Gastrocnemius medialis (tissue), 4 donors: Measurements from ENCODE around the gene NAV1. TPM values are rescaled to one million over a fixed set of nuclear protein-coding genes. Genes with fewer than 3 reads are reported as not detected.

Experiments used
- ATAC-seq, 2 donors: fragments of 150-250 bp; one replicate each; pipeline ENCODE4 v1.9.1; 2016
- DNase-seq, 2 donors: peaks; one replicate each; pipeline ENCODE4 v3.0.0-alpha.2; 2019
- H3K27ac ChIP-seq, 4 donors: fragments of 200-600 bp; sonication (generic); 1 replicate in 1 of 4; 2 replicates in 3 of 4; pipeline ENCODE4 v1.5.1; 2016 to 2018; ENCODE audit warnings: mild to moderate bottlenecking in 2 of 4, moderate library complexity in 1 of 4
- H3K27me3 ChIP-seq, 3 donors: fragments of 200-600 bp; sonication (generic) in 2 of 3; 1 replicate in 1 of 3; 2 replicates in 2 of 3; pipeline versions ENCODE4 v1.5.1 to v1.6.0; 2016 to 2019; ENCODE audit warnings: mild to moderate bottlenecking in 1 of 3, moderate library complexity in 1 of 3
- H3K36me3 ChIP-seq, 2 donors: fragments of 200-600 bp; sonication (generic) in 1 of 2; one replicate each; pipeline ENCODE4 v1.5.1; 2017 to 2018
- H3K4me1 ChIP-seq, 2 donors: fragments of 200-600 bp; sonication (generic) in 1 of 2; one replicate each; pipeline ENCODE4 v1.5.1; 2016 to 2017; ENCODE audit warnings: mild to moderate bottlenecking in 2 of 2
- H3K4me3 ChIP-seq, 4 donors: fragments of 200-600 bp; sonication (generic) in 3 of 4; 1 replicate in 1 of 4; 2 replicates in 3 of 4; pipeline ENCODE4 v1.5.1; 2016 to 2019; ENCODE audit warnings: mild to moderate bottlenecking in 2 of 4
- H3K9me3 ChIP-seq, 3 donors: fragments of 200-600 bp; sonication (generic) in 2 of 3; 1 replicate in 1 of 3; 2 replicates in 2 of 3; pipeline ENCODE4 v1.5.1; 2016 to 2019
- POLR2A ChIP-seq, 2 donors: fragments of 450-650 bp; IDR thresholded peaks; one replicate each; pipeline ENCODE4 v1.6.1; 2017; ENCODE audit warnings: antibody characterized with exemption in 2 of 2, mild to moderate bottlenecking in 2 of 2, moderate library complexity in 2 of 2
- in situ Hi-C, 4 donors: fragments of 200-750 bp; cut with MboI; loops; one replicate each; pipeline versions ENCODE4 v1.15.0 to v1.8.0; 2017; ENCODE audit warnings: low sequenced_read_pairs in 4 of 4
- intact Hi-C: fragments of 100-400 bp; cut with DNase I; formaldehyde crosslinking; loops from one replicate; pipeline ENCODE4 v1.15.1; 2023; ENCODE audit warnings: low total_unique reads
- total RNA-seq, 4 donors: library from RNA; depleted of rRNA; stranded (reverse); fragments of >200 nt; gene quantifications; one replicate each; pipeline versions ENCODE4 v1.1.0 to v1.2.3, GENCODE V29; 2016
- TF ChIP-seq, protein P1 (sequence below), 5 experiments: fragments of 450-650 bp in 3 of 5; fragments of 200-600 bp in 2 of 5; sonication (generic) in 2 of 5; IDR thresholded peaks in 4 of 5; conservative IDR thresholded peaks in 1 of 5; 1 replicate in 4 of 5; 2 replicates in 1 of 5; pipeline ENCODE4 v1.5.1; 2016 to 2019; ENCODE audit warnings: antibody characterized with exemption in 5 of 5, mild to moderate bottlenecking in 3 of 5, moderate library complexity in 3 of 5

The NAV1 gene
- total RNA-seq, 4 donors from 2014 or later, result 4.2 to 9.1 (median 7.1) TPM

DNA sequence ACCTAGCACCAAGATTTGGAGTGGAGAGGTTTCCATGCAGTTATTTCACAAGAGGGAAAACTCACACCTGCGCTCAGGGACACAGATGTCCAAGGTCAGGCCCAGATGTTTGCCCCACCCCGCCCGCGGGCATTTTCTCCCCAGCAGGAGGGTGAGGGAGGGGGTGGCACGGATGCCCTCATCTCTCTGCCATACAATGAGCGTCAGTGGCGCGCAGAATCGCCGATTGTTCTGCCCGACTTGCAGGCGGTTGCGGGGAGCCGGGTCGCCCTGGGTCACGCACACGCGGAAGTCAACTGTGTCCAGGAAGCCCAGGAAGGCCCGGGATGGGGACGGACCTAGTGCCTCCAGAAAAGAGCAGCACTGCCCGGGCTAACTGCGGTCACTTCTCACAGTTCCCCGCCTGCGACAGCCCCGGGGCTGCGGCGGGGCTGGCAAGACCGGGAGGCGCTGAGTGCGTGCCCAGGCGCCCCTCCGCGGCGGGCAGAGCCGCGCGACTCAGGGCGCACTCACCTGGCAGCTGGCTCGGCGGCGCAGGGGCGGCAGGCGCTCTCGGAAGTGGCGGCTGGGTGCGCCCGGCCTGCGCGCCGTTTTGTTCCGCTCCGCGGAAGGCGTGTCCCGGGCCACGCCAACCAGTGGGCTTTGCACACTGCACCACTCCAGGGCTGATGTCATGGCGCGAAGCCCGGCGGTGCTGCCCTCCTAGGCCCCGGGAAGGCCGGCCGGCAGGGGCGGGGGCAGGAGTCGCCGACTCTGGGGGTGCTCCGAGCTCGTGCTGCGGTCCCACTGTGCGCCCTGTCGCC is 32.2 kb upstream of the NAV1 start, which contains the start of gene CSRP1:
TSS of gene CSRP1 (minus strand) at position 567 of the 803 bp plus-strand sequence. CDS start 10,820 bp downstream, outside the sequence.
- ATAC-seq, result peak; percentile 67 to 77
- H3K4me1 ChIP-seq, result peaks cover 16 to 18% of the 10 kb centered on the region in 2 donors
- in situ Hi-C loops, result no loop called here

DNA sequence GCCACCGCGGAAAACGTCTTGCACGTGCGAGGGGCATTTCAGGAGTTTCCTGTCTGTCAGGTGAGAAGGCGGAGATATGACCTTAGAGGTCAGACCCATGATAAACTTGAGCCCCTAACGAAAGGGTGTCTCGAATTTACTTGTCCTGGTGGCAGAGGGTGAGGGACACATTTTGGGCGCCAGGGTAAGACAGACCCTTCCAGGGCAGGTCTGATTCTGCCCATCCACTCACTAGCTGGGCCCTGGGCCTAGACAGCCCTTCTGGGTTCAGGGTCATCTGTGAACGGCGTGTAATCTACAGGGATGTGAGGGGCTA is 31.6 kb upstream of the NAV1 start:
- ATAC-seq (no peak), DNase-seq (no peak)
- Histone ChIP-seq H3K9me3 (no peaks in the 10 kb centered on the region), H3K4me1 (peaks cover 19 to 21% of the 10 kb centered on the region in 2 donors), H3K27me3 (no peaks in the 10 kb centered on the region), H3K4me3 (peak overlapping the region; percentile 56 to 64 (median 62)), H3K27ac (peak overlapping the region; percentile 77 to 81 (median 79)), H3K36me3 (no peaks in the 10 kb centered on the region)
- TF ChIP-seq, protein P1, sequence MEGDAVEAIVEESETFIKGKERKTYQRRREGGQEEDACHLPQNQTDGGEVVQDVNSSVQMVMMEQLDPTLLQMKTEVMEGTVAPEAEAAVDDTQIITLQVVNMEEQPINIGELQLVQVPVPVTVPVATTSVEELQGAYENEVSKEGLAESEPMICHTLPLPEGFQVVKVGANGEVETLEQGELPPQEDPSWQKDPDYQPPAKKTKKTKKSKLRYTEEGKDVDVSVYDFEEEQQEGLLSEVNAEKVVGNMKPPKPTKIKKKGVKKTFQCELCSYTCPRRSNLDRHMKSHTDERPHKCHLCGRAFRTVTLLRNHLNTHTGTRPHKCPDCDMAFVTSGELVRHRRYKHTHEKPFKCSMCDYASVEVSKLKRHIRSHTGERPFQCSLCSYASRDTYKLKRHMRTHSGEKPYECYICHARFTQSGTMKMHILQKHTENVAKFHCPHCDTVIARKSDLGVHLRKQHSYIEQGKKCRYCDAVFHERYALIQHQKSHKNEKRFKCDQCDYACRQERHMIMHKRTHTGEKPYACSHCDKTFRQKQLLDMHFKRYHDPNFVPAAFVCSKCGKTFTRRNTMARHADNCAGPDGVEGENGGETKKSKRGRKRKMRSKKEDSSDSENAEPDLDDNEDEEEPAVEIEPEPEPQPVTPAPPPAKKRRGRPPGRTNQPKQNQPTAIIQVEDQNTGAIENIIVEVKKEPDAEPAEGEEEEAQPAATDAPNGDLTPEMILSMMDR (IDR thresholded peaks at IDR 0.05 in 4 of 5, conservative IDR thresholded peaks at IDR 0.05 in 1 of 5), result no peak
- no peak for TF ChIP-seq POLR2A (IDR thresholded peaks at IDR 0.05)
- in situ Hi-C loops, result no loop called here
- intact Hi-C loops, result no loop called here

More for the DNA sequence above, 32.2 kb upstream of the NAV1 start, which contains the start of gene CSRP1:
- TF ChIP-seq, protein P1 (IDR thresholded peaks at IDR 0.05 in 4 of 5, conservative IDR thresholded peaks at IDR 0.05 in 1 of 5), result no peak
- peak; percentile 64 to 74 for TF ChIP-seq POLR2A (IDR thresholded peaks at IDR 0.05)
- intact Hi-C loops, result no loop called here
- Histone ChIP-seq H3K9me3 (no peaks in the 10 kb centered on the region), H3K36me3 (no peaks in the 10 kb centered on the region), H3K27me3 (no peaks in the 10 kb centered on the region), H3K4me3 (peak within 1 kb of the TSS; percentile 56 to 64 (median 62)), H3K27ac (peak within 1 kb of the TSS; percentile 77 to 81 (median 79))
- peak; percentile 42 to 67 for DNase-seq

DNA sequence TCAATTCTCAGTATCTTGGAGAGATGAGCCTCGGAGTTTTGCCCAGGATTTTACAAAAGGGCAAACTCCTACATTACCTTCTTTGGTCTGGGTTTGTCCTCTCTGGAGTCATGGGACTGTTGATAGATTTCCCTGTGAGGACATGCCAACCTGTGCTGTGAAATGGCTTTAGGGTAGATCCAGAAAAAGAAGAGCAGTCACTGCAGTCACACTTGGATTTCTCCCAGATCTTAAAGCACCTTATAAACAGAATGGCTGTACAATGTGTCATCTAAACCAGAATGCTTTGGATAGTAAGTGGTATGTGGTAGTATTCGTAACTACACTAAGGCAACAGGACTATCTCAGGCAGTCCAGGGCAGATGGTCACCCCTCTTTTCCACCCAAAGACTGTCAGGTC is 30.1 kb upstream of the NAV1 start:
- H3K27ac ChIP-seq, result no peak overlapping the region
- no peaks in the 10 kb centered on the region for H3K9me3 ChIP-seq

DNA sequence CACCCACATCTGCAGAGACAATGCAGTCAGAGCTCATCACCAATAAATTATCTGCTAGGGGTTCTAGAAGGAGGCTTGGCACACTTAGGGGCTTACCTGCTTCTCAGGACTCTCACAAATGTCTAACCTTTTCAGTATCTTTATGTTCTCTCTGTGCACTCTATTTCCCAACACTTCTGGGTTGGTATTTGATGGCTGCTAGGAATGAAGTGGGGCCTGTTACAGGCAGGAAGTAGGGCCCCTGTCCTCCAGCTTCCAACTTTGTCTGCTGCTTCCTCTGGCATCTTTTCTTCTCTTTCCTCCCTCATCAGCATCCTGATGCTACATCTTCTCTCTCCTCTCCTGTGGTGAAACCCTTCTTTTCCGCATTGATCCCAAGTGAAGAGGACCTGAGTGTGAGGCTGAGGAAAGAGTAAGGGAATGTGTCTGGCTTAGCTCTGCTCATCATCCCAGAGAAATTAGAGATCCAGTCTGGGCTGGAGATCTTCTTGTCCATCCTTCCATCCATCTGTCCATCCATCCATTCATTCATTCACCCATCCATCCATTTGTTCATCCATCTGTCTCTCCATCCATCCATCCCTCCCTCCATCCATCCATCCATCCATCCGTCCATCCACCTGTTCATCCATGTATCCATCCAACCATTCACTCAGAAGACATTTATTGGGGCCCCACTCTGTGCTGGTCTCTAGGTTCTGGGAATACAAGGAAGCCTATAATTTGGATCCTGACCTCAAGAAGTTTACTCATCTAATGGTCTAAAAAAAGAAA is 29.1 kb upstream of the NAV1 start:
- in situ Hi-C loops (loop anchor here (5.0 to 10.0 kb wide), 2 partner anchors 62 to 65 kb away; no protein-coding TSS in a partner anchor), intact Hi-C loops (no loop called here)
- H3K4me1 ChIP-seq, result peaks cover 20 to 25% of the 10 kb centered on the region in 2 donors
- no peak for DNase-seq
- no peak for TF ChIP-seq POLR2A (IDR thresholded peaks at IDR 0.05)
- TF ChIP-seq, protein P1 (IDR thresholded peaks at IDR 0.05 in 4 of 5, conservative IDR thresholded peaks at IDR 0.05 in 1 of 5), result no peak
- H3K27ac ChIP-seq, result no peak overlapping the region
- H3K36me3 ChIP-seq, result no peaks in the 10 kb centered on the region
- H3K27me3 ChIP-seq, result no peaks in the 10 kb centered on the region
- no peak overlapping the region for H3K4me3 ChIP-seq
- no peak for ATAC-seq
- H3K9me3 ChIP-seq, result no peaks in the 10 kb centered on the region

More for the DNA sequence above, 30.1 kb upstream of the NAV1 start:
- Histone ChIP-seq H3K27me3 (no peaks in the 10 kb centered on the region), H3K4me1 (peaks cover 20 to 25% of the 10 kb centered on the region in 2 donors), H3K4me3 (no peak overlapping the region), H3K36me3 (no peaks in the 10 kb centered on the region)
- DNase-seq (no peak), ATAC-seq (no peak)
- no peak for TF ChIP-seq POLR2A (IDR thresholded peaks at IDR 0.05)
- TF ChIP-seq, protein P1 (IDR thresholded peaks at IDR 0.05 in 4 of 5, conservative IDR thresholded peaks at IDR 0.05 in 1 of 5), result no peak
- in situ Hi-C loops (no loop called here), intact Hi-C loops (no loop called here)
